ENCODE measurements around the gene ARRDC4.
A peak's percentile ranks its signal among the peaks of the same experiment; 100 is the strongest.

Gene ARRDC4

DNA sequence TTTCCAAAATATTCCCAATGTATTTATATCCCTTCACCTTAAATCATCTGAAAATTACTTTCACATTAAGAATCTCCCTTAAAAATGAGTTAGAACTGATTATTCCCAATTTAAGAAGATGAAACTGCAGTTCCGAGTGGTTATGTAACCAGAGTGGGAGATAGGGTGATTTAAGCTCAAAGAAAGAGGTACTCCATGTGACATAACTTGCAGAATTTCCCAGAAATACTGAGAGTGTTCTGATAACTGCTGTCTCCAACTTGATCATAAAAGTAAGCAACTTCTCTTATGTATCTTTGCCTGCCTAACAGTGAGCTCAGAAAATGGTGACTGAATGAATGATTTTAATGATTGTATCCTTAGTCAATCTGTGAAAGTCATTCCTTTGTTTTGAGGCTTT, 32.3 kb downstream of the ARRDC4 start:
- no peaks in the 10 kb centered on the region for H3K36me3 ChIP-seq (replicated peaks)
- in situ Hi-C loops (cut with HindIII; ENCODE audit: low pct_ligation_motif_present, low sequenced_read_pairs), result no loop called here
- no peak overlapping the region for H3K4me3 ChIP-seq (ENCODE audit: low read depth, low read length)
- no peaks in the 10 kb centered on the region for H3K27me3 ChIP-seq (replicated peaks)
- no peak overlapping the region for H3K27ac ChIP-seq
- no peak for DNase-seq
- TF ChIP-seq, protein P1, sequence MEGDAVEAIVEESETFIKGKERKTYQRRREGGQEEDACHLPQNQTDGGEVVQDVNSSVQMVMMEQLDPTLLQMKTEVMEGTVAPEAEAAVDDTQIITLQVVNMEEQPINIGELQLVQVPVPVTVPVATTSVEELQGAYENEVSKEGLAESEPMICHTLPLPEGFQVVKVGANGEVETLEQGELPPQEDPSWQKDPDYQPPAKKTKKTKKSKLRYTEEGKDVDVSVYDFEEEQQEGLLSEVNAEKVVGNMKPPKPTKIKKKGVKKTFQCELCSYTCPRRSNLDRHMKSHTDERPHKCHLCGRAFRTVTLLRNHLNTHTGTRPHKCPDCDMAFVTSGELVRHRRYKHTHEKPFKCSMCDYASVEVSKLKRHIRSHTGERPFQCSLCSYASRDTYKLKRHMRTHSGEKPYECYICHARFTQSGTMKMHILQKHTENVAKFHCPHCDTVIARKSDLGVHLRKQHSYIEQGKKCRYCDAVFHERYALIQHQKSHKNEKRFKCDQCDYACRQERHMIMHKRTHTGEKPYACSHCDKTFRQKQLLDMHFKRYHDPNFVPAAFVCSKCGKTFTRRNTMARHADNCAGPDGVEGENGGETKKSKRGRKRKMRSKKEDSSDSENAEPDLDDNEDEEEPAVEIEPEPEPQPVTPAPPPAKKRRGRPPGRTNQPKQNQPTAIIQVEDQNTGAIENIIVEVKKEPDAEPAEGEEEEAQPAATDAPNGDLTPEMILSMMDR (IDR thresholded peaks at IDR 0.05; ENCODE audit: low read depth, low read length, missing control alignments), result no peak

DNA sequence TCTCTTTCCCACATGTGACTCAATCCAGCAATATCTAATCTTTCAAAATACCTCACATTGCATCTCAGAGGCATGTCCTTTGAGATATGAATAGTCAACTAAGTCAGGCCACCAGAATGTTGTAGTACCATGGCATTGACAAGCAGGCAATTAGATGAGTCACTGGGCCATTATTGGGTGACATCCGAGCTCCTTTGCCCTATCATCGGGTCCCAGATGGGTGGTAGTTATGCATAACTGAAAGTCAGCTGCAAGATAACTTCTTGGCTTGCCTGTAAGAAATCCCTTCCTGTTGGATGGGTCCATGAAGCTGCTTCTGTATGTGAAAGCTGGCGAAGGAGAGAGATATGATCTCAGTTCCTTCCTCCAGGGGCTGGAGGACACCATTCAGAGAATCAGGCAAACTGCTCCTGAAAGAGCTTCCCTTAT, 32.8 kb downstream of the ARRDC4 start:
- H3K27ac ChIP-seq, result no peak overlapping the region

DNA sequence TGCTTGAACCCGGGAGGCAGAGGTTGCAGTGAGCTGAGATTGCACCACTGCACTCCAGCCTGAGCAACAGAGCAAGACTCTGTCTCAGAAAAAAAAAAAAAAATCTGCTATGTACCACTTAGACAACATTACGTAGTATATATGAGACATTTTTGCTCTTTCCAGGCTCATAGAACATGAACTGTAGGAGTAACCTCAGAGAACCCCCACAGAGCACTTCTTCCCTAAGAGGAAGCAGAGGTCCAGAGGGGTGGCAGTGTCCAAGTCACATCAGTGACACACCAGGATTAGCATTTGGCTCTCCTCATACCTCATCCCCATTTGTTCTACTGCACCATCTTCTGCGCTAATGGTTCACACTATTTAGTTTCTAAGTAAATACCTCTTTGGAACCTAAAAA, 33.7 kb downstream of the ARRDC4 start:
- Histone ChIP-seq H3K4me3 (ENCODE audit: low read depth, low read length) (no peak overlapping the region), H3K27ac (no peak overlapping the region), H3K27me3 (replicated peaks) (no peaks in the 10 kb centered on the region), H3K36me3 (replicated peaks) (no peaks in the 10 kb centered on the region)
- TF ChIP-seq, protein P1 (IDR thresholded peaks at IDR 0.05; ENCODE audit: low read depth, low read length, missing control alignments), result no peak
- no peak for DNase-seq
- in situ Hi-C loops (cut with HindIII; ENCODE audit: low pct_ligation_motif_present, low sequenced_read_pairs), result no loop called here

More for the DNA sequence above, 32.8 kb downstream of the ARRDC4 start:
- no peak overlapping the region for H3K4me3 ChIP-seq (ENCODE audit: low read depth, low read length)
- H3K36me3 ChIP-seq (replicated peaks), result no peaks in the 10 kb centered on the region
- DNase-seq, result no peak
- no peaks in the 10 kb centered on the region for H3K27me3 ChIP-seq (replicated peaks)
- in situ Hi-C loops (cut with HindIII; ENCODE audit: low pct_ligation_motif_present, low sequenced_read_pairs), result no loop called here
- TF ChIP-seq, protein P1 (IDR thresholded peaks at IDR 0.05; ENCODE audit: low read depth, low read length, missing control alignments), result no peak

DNA sequence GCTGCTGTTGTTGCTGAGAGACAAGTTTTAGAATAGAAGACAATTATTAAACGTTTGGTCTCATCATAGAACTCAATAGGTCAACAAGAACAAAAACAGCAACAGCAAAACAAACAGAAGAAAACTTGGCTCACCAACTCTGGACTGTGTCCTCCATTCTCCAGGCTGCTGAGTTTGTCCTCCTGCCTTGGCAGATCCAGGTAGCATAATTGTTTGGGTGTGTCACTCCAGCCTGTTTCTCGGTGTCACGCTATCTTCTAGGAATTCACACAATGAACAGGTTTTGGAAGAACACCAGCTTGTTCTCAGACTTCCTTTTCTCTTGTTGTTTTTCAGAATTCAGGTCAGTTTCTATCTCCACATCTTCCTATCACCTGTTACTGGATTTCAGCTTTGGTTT, 34.7 kb downstream of the ARRDC4 start:
- no peak overlapping the region for H3K4me3 ChIP-seq (ENCODE audit: low read depth, low read length)

DNA sequence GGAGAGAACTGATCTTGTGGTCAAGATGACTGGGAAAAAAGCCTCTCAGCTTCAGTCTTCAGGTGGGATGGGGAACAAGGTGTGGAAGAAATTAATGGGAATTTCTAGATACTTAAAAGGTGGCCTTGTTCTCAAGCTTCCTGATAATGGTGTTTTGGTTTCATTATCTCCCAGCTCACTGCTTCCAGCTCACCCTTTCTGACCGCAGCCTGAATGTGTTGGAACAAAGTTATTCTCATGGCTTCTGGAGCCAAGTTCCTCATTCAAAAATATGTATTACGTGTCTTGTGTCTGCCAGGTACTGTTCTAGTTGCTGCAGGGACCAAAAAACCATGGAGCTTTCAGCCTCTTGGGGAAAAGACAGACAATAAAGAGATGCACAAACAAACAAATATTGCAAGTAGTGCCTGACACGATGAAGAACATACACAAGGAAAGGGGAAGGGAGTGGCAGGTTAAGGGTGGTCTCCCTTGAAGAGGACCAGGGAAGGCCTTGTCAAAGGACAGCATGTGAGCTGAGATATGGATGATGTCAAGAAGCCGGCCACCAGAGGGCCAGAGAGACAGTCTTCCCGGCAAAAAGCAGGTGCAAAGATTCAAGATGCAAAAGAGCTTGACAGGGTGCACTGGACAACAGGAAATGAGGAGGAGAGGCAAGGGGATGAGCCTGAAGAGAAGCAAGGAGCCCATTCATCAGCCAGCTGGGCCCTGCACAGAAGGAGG, 35.5 kb downstream of the ARRDC4 start:
- H3K4me3 ChIP-seq (ENCODE audit: low read depth, low read length), result no peak overlapping the region
- in situ Hi-C loops (cut with HindIII; ENCODE audit: low pct_ligation_motif_present, low sequenced_read_pairs), result no loop called here
- H3K27ac ChIP-seq, result no peak overlapping the region
- TF ChIP-seq, protein P1 (IDR thresholded peaks at IDR 0.05; ENCODE audit: low read depth, low read length, missing control alignments), result peak; percentile 26
- no peaks in the 10 kb centered on the region for H3K27me3 ChIP-seq (replicated peaks)
- no peaks in the 10 kb centered on the region for H3K36me3 ChIP-seq (replicated peaks)
- DNase-seq, result no peak

More for the DNA sequence above, 34.7 kb downstream of the ARRDC4 start:
- Histone ChIP-seq H3K27me3 (replicated peaks) (no peaks in the 10 kb centered on the region), H3K36me3 (replicated peaks) (no peaks in the 10 kb centered on the region), H3K27ac (no peak overlapping the region)
- no peak for DNase-seq
- TF ChIP-seq, protein P1 (IDR thresholded peaks at IDR 0.05; ENCODE audit: low read depth, low read length, missing control alignments), result no peak
- in situ Hi-C loops (cut with HindIII; ENCODE audit: low pct_ligation_motif_present, low sequenced_read_pairs), result no loop called here

All from brain microvascular endothelial cell (primary cell).